Globus pallidus (tissue), 1 donor: Measurements from ENCODE around the gene GBE1.
"Not testable (repeated sequence)": the region's sequence is repeated elsewhere in the genome, so short reads cannot be mapped to it uniquely, and the experiment has no call there.

ENCODE experiments used
- DNase-seq: peaks from one replicate; pipeline ENCODE4 v3.0.0-alpha.2; 2015; ENCODE audit warnings: low spot score

The GBE1 gene

GRCh38 chr3:81760924-81761903, at the start of gene GBE1:
Gene GBE1, minus strand, starts transcription at chr3:81761645. Its CDS starts 128 bp downstream, at chr3:81761517.
- peak; percentile 90 for DNase-seq

DNA sequence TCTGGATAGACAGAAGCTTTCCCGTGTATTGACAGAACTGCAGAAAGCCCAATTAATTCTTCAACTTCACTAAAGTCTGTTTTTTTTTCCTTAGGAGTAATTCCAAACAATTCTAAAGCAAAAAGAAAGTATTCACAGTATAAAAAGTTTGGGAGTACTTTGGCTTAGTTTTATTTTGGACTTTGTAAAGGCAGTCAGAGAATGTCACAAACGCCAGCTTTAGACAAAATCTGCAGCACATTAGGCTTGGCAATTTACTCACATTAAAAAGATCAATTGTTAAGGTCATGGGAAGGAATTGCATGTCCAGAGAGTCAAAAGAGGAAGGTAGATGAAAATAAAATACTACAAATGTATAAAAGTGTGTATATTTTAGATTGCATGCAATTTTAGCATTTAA, 47.5 kb upstream of the GBE1 start:
- peak; percentile 12 for DNase-seq

DNA sequence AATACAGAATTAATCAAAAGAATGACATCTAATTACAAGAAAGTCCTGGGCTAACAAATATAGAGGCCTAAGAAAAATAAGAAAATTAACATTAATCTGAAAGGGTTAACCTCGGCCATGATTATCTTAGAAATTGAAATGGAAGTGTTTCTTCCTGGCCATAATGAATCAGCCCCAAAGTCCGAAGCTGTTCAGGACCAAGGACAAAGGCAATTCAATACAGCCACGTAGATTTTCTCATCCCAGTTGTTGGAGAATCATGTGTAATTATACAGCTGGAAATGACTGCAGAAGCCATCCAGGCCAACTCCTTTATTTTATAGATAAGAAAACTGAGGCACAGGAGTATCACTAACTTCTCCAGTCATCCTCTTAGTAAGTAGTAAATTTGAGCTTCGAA, 38.0 kb upstream of the GBE1 start:
- DNase-seq: no peak

GRCh38 chr3:81793410-81793809, 32.0 kb upstream of the GBE1 start:
- DNase-seq: no peak

GRCh38 chr3:81790117-81790516, 28.7 kb upstream of the GBE1 start:
- no peak for DNase-seq

GRCh38 chr3:81789691-81790090, 28.2 kb upstream of the GBE1 start:
- no peak for DNase-seq

GRCh38 chr3:81788610-81789009, 27.2 kb upstream of the GBE1 start:
- DNase-seq: no peak

GRCh38 chr3:81788044-81788443, 26.6 kb upstream of the GBE1 start:
- no peak for DNase-seq

DNA sequence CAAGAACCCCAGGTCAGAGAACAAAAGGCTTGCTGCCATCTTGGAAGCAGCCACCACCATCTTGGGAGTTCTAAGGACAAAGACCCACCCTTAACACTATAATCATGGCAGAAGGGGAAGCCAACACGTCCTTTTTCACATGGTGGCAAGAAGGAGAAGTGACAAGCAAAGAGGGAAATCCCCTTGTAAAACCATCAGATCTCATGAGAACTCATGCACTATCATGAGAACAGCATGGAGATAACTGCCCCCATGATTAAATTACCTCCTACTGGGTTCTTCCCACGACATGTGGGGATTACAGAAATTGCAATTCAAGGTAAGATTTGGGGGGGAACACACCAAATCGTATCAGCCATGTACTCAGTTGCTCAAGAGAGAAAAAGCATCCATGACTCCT, 21.1 kb upstream of the GBE1 start:
- DNase-seq: no peak

DNA sequence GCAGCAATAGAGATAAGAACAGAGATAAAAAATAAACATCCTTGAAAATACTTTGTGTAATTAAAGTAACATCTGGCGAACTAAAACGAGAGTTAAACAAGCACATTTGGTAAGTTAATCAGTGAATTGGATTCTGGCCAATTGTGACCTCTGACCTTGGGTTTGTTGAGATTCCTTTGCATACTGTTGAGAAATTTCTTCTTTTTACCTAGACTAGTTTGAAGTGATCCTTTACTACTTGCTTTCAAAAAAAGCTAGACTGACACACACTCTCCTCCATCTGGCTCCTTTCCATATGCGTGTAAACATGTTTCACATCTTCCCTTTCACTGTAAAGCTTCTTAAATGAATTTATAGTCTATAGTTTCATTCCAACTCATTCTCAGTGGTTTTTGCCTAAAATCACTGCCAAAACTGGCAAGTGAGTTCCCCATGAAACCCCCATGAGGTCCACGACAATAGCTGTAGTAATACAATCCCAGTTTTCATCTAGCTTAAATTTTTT, 17.3 kb upstream of the GBE1 start:
- DNase-seq: no peak

- DNase-seq: no peak
Observed at GRCh38 chr3:81776643-81777042, 15.2 kb upstream of the GBE1 start.

- no peak for DNase-seq
Observed at GRCh38 chr3:81770710-81771109, 9.3 kb upstream of the GBE1 start.

- no peak for DNase-seq
Observed at GRCh38 chr3:81769299-81769698, 7.9 kb upstream of the GBE1 start.

- not testable (repeated sequence) for DNase-seq
Observed at GRCh38 chr3:81767250-81767859, 5.9 kb upstream of the GBE1 start.

DNA sequence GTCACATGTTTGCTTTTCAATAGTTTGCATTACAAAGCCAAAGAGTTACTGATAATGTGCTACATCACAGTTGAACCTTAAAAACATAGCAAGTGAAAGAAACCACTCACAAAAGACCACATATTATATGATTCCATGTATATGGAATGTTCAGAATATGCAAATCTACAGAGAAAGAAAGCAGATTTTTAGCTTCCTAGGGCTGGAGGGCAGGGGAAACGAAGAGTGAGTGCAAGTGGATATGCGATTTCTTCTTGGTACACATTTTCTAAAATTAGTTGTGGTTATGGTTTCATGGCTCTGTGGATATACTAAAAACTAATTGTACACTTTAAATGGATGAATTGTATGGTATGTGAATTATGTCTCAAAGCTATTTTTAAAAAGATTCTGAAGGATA, 4.0 kb upstream of the GBE1 start:
- no peak for DNase-seq

GRCh38 chr3:81764665-81765064, 3.2 kb upstream of the GBE1 start:
- DNase-seq: no peak

GRCh38 chr3:81764002-81764401, 2.6 kb upstream of the GBE1 start:
- DNase-seq: no peak

GRCh38 chr3:81763001-81763400, 1.6 kb upstream of the GBE1 start:
- no peak for DNase-seq

DNA sequence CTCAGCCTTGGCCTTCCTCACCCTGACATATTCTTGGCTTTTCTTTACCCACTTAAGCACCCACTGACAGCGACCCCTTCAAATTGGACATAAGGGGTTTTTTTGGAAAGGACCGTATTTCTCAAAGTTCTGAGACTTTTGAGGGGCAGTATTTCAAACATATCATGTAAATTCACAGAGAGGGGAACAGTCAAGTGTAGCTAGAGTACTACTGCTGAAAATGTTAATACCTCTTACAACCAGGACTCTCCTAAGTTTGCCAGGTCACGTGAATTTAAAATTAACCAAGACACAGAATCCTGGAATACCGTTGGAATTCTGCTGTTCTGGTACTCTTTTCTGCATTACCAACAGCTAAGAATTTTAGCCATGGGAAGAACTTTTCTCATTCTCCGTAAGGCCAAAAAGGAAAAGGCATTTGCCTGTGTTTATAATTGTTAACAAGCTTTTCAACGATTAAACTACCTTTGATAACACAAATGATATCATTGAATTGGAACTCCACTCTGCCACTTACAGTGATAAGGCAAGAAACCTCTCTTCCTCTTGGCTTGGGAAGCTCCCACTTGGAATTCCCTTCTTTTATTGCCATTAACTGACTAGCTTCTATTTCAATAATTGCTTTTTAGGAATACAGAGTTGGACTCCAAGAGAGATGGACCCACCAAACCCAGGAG, 597 bp upstream of the GBE1 start:
- DNase-seq: no peak

- no peak for DNase-seq
Observed at GRCh38 chr3:81760215-81760614, 1.2 kb downstream of the GBE1 start.

DNA sequence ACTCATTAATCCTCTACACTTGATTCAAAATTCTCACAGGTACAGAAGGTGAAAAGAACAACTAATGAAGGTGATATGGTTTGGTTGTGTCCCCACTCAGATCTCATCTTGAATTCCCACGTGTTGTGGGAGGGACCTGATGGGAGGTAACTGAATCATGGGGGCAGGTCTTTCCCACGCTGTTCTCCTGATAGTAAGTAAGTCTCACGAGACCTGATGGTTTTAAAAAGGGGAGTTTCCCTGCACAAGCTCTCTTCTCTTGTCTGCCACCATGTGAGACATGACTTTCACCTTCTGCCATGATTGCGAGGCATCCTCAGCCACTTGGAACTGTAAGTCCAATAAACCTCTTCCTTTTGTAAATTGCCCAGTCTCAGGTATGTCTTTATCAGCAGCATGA, 2.7 kb downstream of the GBE1 start:
- not testable (repeated sequence) for DNase-seq

DNA sequence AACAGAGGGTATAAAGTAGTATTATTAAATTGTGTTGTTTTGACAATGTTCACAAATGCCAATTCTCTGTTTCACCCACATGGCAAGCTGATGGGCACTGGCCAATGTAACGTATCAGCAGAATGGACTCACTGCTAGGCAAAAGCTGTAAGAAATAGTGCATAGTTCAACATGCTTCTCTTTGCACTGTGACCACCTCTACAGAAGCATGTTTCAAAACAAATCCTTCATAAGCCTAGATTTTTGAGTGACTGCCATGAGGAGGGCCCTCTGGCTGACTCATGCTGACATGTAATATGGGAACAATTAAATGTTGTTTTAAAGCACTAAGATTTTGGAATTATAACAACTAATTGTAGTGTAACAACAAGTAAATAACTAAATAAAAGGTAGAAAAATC, 3.2 kb downstream of the GBE1 start:
- DNase-seq: no peak
